ENCODE data around the gene HGFAC. TPM values are rescaled to one million over a fixed set of nuclear protein-coding genes. Genes with fewer than 3 reads are reported as not detected.
A peak's percentile ranks its signal among the peaks of the same experiment; 100 is the strongest.

Gene HGFAC
- total and polyA plus RNA-seq, 2 of the 13 experiments (the other 11 are each of a cell fraction or from before 2014, with no cell fraction given), result 8.5 to 63.6 TPM

- TF ChIP-seq HDAC6 (IDR thresholded peaks at IDR 0.05; ENCODE audit: low read depth, low read length) (no peak), ZMAT5 (CRISPR knock-in tag; IDR thresholded peaks at IDR 0.05; ENCODE audit: borderline replicate concordance, low read depth) (no peak), YEATS4 (CRISPR knock-in tag; IDR thresholded peaks at IDR 0.05; ENCODE audit: borderline replicate concordance) (peak; percentile 6; the same call in 1 of the 2 replicates), MXD3 (CRISPR knock-in tag; IDR thresholded peaks at IDR 0.05) (peak; percentile 9; the same call in 1 of the 2 replicates), ZNF333 (CRISPR knock-in tag; IDR thresholded peaks at IDR 0.05; ENCODE audit: borderline replicate concordance) (no peak), ZNF337 (CRISPR knock-in tag; IDR thresholded peaks at IDR 0.05; ENCODE audit: borderline replicate concordance, low read depth) (no peak), PHF5A (CRISPR knock-in tag; IDR thresholded peaks at IDR 0.05; ENCODE audit: low read depth, unreplicated experiment) (no peak), SYNCRIP (IDR thresholded peaks at IDR 0.05; ENCODE audit: insufficient read depth, low read depth, low read length) (no peak), PLRG1 (conservative IDR thresholded peaks at IDR 0.05) (no peak), E2F2 (CRISPR knock-in tag; IDR thresholded peaks at IDR 0.05; ENCODE audit: borderline replicate concordance) (no peak), TCF7 (IDR thresholded peaks at IDR 0.05; ENCODE audit: low read depth) (no peak), ZNF207 (IDR thresholded peaks at IDR 0.05; ENCODE audit: borderline replicate concordance) (no peak), E2F5 (CRISPR knock-in tag; conservative IDR thresholded peaks at IDR 0.05) (no peak), ZNF276 (CRISPR knock-in tag; IDR thresholded peaks at IDR 0.05; ENCODE audit: low read depth) (no peak; the same call in 1 of the 2 replicates), ZNF138 (CRISPR knock-in tag; IDR thresholded peaks at IDR 0.05; ENCODE audit: low read depth) (no peak), GLMP (CRISPR knock-in tag; IDR thresholded peaks at IDR 0.05; ENCODE audit: borderline replicate concordance) (no peak), TBL1XR1 (IDR thresholded peaks at IDR 0.05; ENCODE audit: borderline replicate concordance, low read length, partially characterized antibody) (no peak), BATF2 (CRISPR knock-in tag; IDR thresholded peaks at IDR 0.05) (no peak), TSC22D2 (CRISPR knock-in tag; IDR thresholded peaks at IDR 0.05; ENCODE audit: borderline replicate concordance) (no peak)
Observed at GRCh38 chr4:3442460-3442958, 741 bp downstream of the HGFAC start (continued).

All from HepG2 (cell line).